Measurements from ENCODE around the gene PROC.
A peak's percentile ranks its signal among the peaks of the same experiment; 100 is the strongest.
"Not testable (repeated sequence)": the region's sequence is repeated elsewhere in the genome, so short reads cannot be mapped to it uniquely, and the experiment has no call there.

Gene PROC

DNA sequence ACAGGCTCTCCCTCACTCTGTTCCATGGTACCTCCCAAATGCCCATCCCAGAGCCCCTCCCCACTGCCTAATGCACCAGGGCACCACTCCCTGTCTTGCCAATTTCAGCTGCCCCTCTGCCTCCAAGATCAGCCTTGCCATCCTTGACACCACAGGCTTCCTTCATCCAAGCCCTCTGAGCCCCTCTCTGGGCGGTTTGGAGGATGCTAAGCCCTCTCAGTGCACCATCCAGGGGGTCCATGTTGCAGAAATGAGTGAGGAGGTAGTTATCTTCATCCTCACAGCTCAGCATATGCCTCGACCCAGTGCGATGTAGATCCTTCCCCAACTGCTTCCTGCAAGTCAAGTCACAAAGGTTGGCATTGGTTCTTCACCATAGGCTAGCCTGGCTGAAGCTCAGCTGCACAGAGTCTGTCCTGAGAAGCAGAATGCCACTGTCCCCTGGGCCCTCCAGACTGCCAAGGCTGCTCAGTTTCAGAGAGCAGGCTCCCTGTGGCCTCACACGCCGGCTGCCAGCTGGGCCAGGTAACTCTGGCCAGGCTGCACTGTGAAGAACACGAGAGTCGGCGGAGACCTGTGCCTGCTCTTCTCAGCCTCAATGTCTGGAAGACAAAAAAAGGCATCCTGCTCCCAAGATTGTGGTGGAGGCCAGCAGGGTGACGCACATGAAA is 20.5 kb upstream of the PROC start:
- DNase-seq: no peak

DNA sequence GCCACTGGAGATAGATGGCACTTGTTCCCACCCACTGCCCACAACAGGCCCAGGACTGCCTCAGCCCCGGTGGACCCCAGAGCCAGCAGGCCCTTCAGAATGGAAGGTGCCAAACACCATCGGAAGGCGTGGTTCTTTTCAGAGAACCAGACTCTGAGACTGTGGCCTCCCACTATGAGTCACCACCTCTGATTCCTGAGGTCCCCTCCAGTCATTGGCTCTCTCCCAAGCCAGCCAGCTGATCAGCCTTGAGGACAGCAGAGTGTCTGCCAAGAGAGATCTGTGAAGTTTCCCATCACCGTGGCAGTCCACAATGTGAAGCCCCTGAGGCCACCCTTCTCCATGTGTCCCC is 20.0 kb upstream of the PROC start:
- DNase-seq: peak; percentile 23

- DNase-seq: no peak
Observed at GRCh38 chr2:127400533-127400896, 17.7 kb upstream of the PROC start.

GRCh38 chr2:127400897-127401756 is 17.1 kb upstream of the PROC start:
- DNase-seq: no peak

DNA sequence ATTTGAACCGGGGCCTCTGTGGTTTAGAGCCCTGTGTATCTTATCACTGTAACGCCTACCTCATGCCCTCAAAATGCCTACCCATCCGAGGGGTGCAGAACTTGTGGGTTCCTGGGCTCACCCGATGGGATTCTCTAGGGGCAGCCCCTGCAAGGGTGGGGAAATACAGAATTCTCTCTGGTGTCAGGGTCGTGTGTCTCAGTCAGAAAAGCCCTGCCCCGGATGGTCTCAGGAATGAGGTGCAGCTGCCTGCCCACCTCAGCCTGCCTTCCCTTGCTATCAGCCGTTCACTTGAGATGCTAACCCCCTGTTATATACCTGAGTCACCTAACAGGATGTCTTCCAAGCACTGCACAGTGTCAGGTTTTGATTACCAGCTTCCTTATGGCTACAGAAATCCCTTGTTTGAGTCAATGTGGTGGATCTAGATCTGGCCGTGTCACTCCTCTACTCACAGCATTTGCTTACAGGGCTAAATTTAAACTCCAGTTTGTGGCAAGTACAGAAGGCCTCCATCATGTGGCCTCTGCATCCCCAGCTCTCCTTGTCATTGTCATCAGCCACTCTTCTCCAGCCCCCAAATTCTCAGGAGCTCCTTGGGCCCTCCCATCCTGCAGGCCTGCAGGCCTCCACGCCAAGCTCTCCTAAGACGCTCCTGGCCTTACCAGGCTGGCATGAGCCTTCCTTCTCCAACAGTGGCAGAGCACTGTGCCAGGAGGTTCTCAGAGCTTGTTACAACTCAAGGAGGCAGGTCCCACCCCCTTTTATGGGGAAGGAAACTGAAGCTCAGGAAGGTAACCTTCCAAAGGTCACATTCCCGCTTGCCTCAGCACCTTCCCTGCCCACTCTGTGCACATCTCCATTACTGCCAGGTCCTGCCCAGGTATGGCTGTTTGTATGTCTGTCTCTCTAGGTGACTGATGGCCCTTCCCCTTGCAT is 16.2 kb upstream of the PROC start:
- DNase-seq: no peak

DNA sequence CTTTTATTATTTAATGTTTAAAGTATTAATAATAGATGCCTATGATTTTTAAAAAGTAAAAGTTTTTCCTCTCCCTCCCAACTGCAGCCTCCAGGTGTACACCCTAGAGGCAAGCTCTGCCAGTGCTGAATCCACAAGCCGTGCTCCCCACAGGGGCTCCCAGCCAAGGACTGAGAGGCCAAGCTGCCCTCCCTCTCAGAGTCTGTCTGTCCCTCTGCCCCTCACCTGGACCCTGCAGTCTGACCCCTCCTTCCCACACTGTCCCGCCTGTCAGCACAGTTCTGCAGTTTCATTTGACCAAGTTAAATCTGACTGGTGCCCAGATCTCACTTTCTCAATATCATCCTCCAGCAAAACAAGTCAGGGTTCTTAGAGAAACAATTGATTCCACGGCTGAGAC is 14.8 kb upstream of the PROC start:
- no peak for DNase-seq

GRCh38 chr2:127404466-127405254 is 13.6 kb upstream of the PROC start:
- DNase-seq: no peak

GRCh38 chr2:127405255-127405610 is 13.0 kb upstream of the PROC start:
- DNase-seq: no peak

DNA sequence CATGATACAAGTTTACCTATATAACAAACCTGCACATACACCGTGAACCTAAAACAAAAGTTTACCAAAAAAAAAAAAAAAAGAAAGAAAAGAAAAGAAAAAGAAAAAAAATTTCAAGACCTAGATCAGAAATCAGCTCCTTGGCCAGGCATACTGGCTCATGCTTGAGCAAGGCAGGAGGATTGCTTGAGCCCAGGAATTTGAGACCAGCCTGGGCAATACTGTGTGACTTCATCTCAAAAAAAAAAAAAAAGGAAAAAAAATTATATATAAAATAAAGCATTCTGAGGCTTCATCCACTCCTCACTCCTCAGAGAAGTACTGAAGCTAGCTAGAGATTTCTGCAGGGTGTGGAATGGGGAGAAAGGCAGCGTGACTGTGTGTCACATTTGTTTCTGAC is 11.8 kb upstream of the PROC start:
- no peak for DNase-seq

DNA sequence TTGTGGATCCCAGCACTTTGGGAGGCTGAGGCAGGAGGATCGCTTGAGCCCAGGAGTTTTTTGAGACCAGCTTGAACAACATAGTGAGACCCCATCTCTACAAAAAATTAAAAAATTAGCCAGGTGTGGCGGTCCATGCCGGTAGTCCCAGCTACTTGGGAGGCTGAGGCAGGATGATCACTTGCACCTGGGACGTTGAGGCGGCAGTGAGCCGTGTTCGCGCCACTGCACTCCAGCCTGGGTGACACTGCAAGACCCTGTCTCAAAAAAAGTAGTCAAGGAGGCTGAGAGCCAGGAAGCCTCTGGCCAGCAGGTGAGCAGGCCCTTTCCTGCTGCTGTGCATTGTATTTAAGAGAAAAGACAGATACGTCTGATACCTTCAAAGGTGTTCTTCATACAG is 11.1 kb upstream of the PROC start:
- no peak for DNase-seq

DNA sequence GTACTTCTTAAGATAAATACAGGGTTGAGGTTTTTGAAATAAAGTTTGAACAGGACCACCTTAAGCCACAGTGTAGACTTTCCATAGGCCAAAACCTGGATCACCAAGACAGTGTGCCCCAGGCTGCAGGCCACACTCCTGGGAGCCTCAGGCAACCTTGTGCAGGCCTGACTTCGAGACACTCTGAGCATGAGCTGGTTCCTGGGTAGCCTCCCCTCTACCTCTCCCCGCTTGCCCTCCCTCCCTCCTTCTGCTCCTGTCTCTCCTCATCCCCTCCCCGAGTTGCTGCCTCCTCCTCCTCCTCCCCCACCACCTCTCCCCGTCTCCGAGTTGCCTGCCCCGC is 10.6 kb upstream of the PROC start:
- no peak for DNase-seq

DNA sequence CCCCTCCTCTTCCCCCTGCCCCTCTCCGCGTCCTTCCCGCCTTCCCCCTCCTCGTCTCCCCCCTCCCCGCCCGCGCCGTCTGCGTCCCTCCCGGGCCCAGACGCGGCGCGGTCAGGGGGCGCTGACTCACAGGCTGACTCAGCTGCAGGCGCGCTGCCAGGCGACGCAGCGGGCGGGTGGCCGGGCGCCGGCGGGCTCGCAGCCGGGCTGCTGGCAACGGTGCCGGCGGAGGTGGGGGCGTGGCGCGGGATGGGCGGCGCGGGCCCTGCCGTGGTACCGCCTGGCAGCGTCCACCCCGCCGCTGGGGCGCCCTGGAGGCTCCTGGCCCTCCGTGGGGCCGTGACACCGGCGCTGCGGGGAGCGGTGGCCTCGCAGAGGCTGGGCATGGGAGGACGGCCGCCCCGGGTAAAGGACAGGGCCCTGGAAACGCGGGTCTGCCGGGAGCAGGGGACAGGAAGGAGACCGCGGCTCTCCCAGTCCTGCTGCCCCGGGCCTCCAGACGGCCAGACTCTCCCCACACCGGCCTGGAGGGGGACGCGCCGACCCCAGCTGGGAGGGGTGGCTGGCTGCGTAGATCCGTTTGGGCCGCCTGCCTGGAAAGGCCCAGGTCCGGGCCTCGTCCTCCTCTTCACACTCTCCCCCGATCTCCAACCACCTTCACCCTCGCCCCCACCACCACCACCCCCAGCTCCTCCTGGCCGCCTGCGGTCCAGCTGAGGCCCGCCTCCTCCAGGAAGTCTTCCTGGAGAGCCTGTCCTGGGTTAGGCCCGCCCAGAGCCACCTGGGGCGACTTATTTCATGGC is 10.0 kb upstream of the PROC start:
- DNase-seq: peak; percentile 92

- DNase-seq: no peak
Observed at GRCh38 chr2:127408807-127409099, 9.5 kb upstream of the PROC start.

DNA sequence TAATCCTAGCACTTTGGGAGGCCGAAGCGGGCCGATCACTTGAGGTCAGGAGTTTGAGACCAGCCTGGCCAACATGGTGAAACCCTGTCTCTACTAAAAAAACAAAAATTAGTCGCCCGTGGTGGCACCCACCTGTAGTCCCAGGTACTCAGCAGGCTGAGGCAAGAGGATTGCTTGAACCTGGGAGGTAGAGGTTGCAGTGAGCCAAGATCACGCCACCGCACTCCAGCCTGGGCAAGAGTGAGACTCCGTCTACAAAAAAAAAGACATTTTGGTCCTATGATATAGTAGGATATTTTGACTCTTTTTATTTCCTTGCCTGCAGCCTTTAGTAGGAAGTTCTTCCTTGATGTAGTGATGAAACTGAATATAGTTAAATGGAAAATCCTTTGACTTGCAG is 8.5 kb upstream of the PROC start:
- DNase-seq: not testable (repeated sequence)

DNA sequence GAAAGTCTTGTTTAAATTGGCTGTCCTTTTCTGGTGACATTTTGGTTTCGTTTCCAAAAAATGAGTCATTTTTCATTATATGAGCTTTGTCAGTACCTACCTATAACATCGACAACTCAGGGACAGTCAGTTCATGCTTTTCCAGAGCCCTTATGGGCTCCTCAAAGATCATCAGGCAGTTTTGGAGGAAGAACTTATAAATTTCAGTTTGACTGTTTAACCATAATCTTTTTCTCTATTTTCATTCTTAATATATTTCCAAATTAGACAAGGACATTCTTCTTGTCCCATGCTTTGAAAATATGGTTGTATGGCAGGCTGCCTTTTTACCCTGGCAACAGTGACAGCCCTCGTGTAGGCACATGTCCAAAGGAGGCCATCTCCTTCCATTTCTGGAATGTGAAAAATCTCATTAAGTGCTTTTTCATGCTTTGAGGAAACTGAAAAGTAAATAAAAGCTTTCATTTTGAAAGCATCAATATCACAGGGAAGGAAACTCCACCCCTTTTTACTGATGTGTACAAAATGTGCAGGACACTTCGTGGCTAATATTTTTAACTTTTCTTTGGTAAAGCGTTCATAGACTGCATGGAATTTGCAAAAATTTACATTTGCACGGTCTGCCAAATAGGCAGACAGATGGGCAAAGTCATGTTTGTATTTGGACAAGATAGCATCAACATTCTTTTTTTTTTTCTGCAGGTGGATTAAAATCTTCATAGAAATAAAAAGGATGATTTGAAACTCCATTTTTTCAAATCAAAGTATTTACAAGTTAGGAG is 7.2 kb upstream of the PROC start:
- no peak for DNase-seq

- DNase-seq: no peak
Observed at GRCh38 chr2:127411653-127412369, 6.4 kb upstream of the PROC start.

- DNase-seq: no peak
Observed at GRCh38 chr2:127413200-127413599, 5.0 kb upstream of the PROC start.

GRCh38 chr2:127413782-127414637 is 4.2 kb upstream of the PROC start:
- no peak for DNase-seq
